Small intestine (tissue), 7 donors: ENCODE measurements around the gene CNIH2. TPM values are rescaled to one million over a fixed set of nuclear protein-coding genes. Genes with fewer than 3 reads are reported as not detected.

Experiments
- DNase-seq, 2 donors: peaks; one replicate each; pipeline versions ENCODE4 v3.0.0 to v3.0.0-alpha.2; 2013
- FAIRE-seq: peaks from 2 replicates; lab custom pipeline; 2012; peaks lifted over from hg19 to GRCh38; lab: Jason Lieb, UNC
- H3K27ac ChIP-seq, 3 donors: one replicate each; pipeline ENCODE4 v1.5.1; 2013; ENCODE audit warnings: low read length in 2 of 3, mild to moderate bottlenecking in 2 of 3, control low read depth in 1 of 3, inconsistent platforms in 1 of 3, low read depth in 1 of 3, moderate library complexity in 1 of 3
- H3K27me3 ChIP-seq, 3 donors: one replicate each; pipeline ENCODE4 v1.6.1; 2013; ENCODE audit warnings: low read length in 3 of 3, inconsistent platforms in 1 of 3; ENCODE audit not compliant: control insufficient read depth in 3 of 3, insufficient read depth in 3 of 3
- H3K36me3 ChIP-seq, 3 donors: one replicate each; pipeline ENCODE4 v1.6.1; 2013; ENCODE audit warnings: low read length in 3 of 3, inconsistent platforms in 1 of 3, low read depth in 1 of 3, mild to moderate bottlenecking in 1 of 3, moderate library complexity in 1 of 3; ENCODE audit not compliant: control insufficient read depth in 3 of 3, insufficient read depth in 2 of 3
- H3K4me1 ChIP-seq, 3 donors: one replicate each; pipeline ENCODE4 v1.6.1; 2013; ENCODE audit warnings: low read length in 2 of 3, inconsistent platforms in 1 of 3, low read depth in 1 of 3, mild to moderate bottlenecking in 1 of 3, moderate library complexity in 1 of 3; ENCODE audit not compliant: control insufficient read depth in 3 of 3, insufficient read depth in 2 of 3
- H3K4me3 ChIP-seq, 3 donors: one replicate each; pipeline ENCODE4 v1.5.1; 2013; ENCODE audit warnings: low read length in 3 of 3, control low read depth in 1 of 3, inconsistent platforms in 1 of 3, low read depth in 1 of 3, mild to moderate bottlenecking in 1 of 3, moderate library complexity in 1 of 3
- H3K9me3 ChIP-seq, 2 donors: one replicate each; pipeline ENCODE4 v1.6.1; 2013; ENCODE audit warnings: low read depth in 1 of 2, low read length in 1 of 2; ENCODE audit not compliant: control insufficient read depth in 2 of 2, insufficient read depth in 1 of 2
- WGBS, 3 donors: extraction: QIAGEN DNeasy Blood & Tissue Kit; methylation state at CpG; one replicate each; pipeline ENCODE4 v1.1.7; 2013; 5-methylcytosine and 5-hydroxymethylcytosine counted together
- polyA plus RNA-seq, 4 donors: library from polyadenylated mRNA; stranded (reverse) in 3 of 4; unstranded in 1 of 4; fragments of 200-250 nt in 3 of 4; fragments of 120-200 nt in 1 of 4; gene quantifications; one replicate each; pipeline versions ENCODE4 v1.2.1 to v1.2.3, GENCODE V29; 2013
- donor health status: healthy with polysubstance abuse.
- donor health status: control.
- donor health status: control.
- donor health status: Bipolar disorder and iron deficiency.
- donor health status: healthy.

Gene CNIH2
- polyA plus RNA-seq, 4 donors = 0.81 to 3.4 (median 0.99) TPM

GRCh38 chr11:66314186-66314501, 36.2 kb downstream of the CNIH2 start:
- 82 to 94% (median 86%) methylated on average over 1 of the region's 1 CpG for WGBS, 3 donors
- no peaks in the 10 kb centered on the region for H3K9me3 ChIP-seq

GRCh38 chr11:66314561-66315497, 36.9 kb downstream of the CNIH2 start:
- WGBS, 3 donors = 80 to 94% (median 86%) methylated on average over 17 of the region's 17 CpGs
- Histone ChIP-seq H3K9me3 (peaks cover 0 to 3% of the 10 kb centered on the region in 2 donors), H3K36me3 (peaks cover 0 to 4% (median 0%) of the 10 kb centered on the region in 3 donors), H3K4me3 (peak overlapping the region in 1 of 3 donors; percentile 50), H3K27me3 (no peaks in the 10 kb centered on the region), H3K4me1 (peaks cover 2 to 42% (median 3%) of the 10 kb centered on the region in 3 donors), H3K27ac (peak overlapping the region in 2 of 3 donors; percentile 91 to 98)
- no peak for FAIRE-seq
- no peak for DNase-seq

More at GRCh38 chr11:66314186-66314501, 36.2 kb downstream of the CNIH2 start:
- DNase-seq = no peak
- Histone ChIP-seq H3K4me3 (peak overlapping the region in 1 of 3 donors; percentile 50), H3K27ac (peak overlapping the region in 2 of 3 donors; percentile 91 to 98), H3K27me3 (no peaks in the 10 kb centered on the region), H3K36me3 (peaks cover 0 to 4% (median 0%) of the 10 kb centered on the region in 3 donors), H3K4me1 (peaks cover 2 to 42% (median 3%) of the 10 kb centered on the region in 3 donors)
- no peak for FAIRE-seq

- Histone ChIP-seq H3K9me3 (peaks cover 0 to 3% of the 10 kb centered on the region in 2 donors), H3K27ac (peak overlapping the region in 2 of 3 donors; percentile 19 to 53), H3K4me1 (peaks cover 2 to 42% (median 3%) of the 10 kb centered on the region in 3 donors), H3K4me3 (peak overlapping the region in 1 of 3 donors; percentile 50), H3K27me3 (no peaks in the 10 kb centered on the region), H3K36me3 (peaks cover 0 to 4% (median 0%) of the 10 kb centered on the region in 3 donors)
- DNase-seq = no peak
- WGBS, 3 donors = 79 to 86% (median 81%) methylated on average over 13 to 14 of the region's 14 CpGs
- FAIRE-seq = no peak
Measured at GRCh38 chr11:66315498-66315885, 37.5 kb downstream of the CNIH2 start.

- Histone ChIP-seq H3K27me3 (no peaks in the 10 kb centered on the region), H3K9me3 (peaks cover 0 to 3% of the 10 kb centered on the region in 2 donors), H3K36me3 (peaks cover 0 to 4% (median 0%) of the 10 kb centered on the region in 3 donors), H3K27ac (peak overlapping the region; percentile 38 to 53 (median 43)), H3K4me3 (peak overlapping the region; percentile 19 to 50 (median 47)), H3K4me1 (peaks cover 2 to 42% (median 3%) of the 10 kb centered on the region in 3 donors)
- no peak for DNase-seq
- no peak for FAIRE-seq
- WGBS, 3 donors = 69 to 71% (median 70%) methylated on average over 43 to 52 of the region's 52 CpGs
Measured at GRCh38 chr11:66315921-66316811, 38.2 kb downstream of the CNIH2 start.

GRCh38 chr11:66316849-66317251, 38.9 kb downstream of the CNIH2 start, which contains the start of gene CD248:
TSS of gene CD248 (minus strand) at chr11:66317044. CDS start at chr11:66317027, 17 bp downstream.
- Histone ChIP-seq H3K4me3 (peak within 1 kb of the TSS; percentile 19 to 50 (median 47)), H3K9me3 (peaks cover 0 to 3% of the 10 kb centered on the region in 2 donors), H3K27ac (peak within 1 kb of the TSS; percentile 38 to 90 (median 67)), H3K36me3 (peaks cover 0 to 4% (median 0%) of the 10 kb centered on the region in 3 donors), H3K27me3 (no peaks in the 10 kb centered on the region), H3K4me1 (peaks cover 2 to 41% (median 3%) of the 10 kb centered on the region in 3 donors)
- 32 to 74% (median 41%) methylated on average over 21 to 29 of the region's 29 CpGs for WGBS, 3 donors
- DNase-seq = peak in 1 of 2 donors; percentile 48
- FAIRE-seq = no peak

GRCh38 chr11:66317322-66317722, 39.3 kb downstream of the CNIH2 start:
- DNase-seq (peak in 1 of 2 donors; percentile 32), FAIRE-seq (no peak)
- Histone ChIP-seq H3K27me3 (no peaks in the 10 kb centered on the region), H3K4me1 (peaks cover 2 to 37% (median 3%) of the 10 kb centered on the region in 3 donors), H3K9me3 (peaks cover 0 to 3% of the 10 kb centered on the region in 2 donors), H3K27ac (peak overlapping the region; percentile 38 to 90 (median 67)), H3K36me3 (peaks cover 0 to 4% (median 0%) of the 10 kb centered on the region in 3 donors), H3K4me3 (peak overlapping the region in 1 of 3 donors; percentile 5)
- WGBS, 3 donors = 30 to 73% (median 43%) methylated on average over 11 to 14 of the region's 14 CpGs

GRCh38 chr11:66317723-66318599, 40.0 kb downstream of the CNIH2 start:
- H3K27me3 ChIP-seq = no peaks in the 10 kb centered on the region
- peaks cover 2 to 33% (median 3%) of the 10 kb centered on the region in 3 donors for H3K4me1 ChIP-seq
- FAIRE-seq (no peak), DNase-seq (peak; percentile 49 to 69)
- H3K36me3 ChIP-seq = peaks cover 0 to 4% (median 0%) of the 10 kb centered on the region in 3 donors
- peaks cover 0 to 3% of the 10 kb centered on the region in 2 donors for H3K9me3 ChIP-seq
- H3K27ac ChIP-seq = peak overlapping the region; percentile 38 to 90 (median 67)
- no peak overlapping the region for H3K4me3 ChIP-seq
- WGBS, 3 donors = 34 to 61% (median 40%) methylated on average over 16 of the region's 16 CpGs
